Lung microvascular endothelial cell (primary cell): Measurements from ENCODE around the gene RAB40C. TPM values are rescaled to one million over a fixed set of nuclear protein-coding genes. Genes with fewer than 3 reads are reported as not detected.

ENCODE experiments used
- DNase-seq, 2 donors: peaks; one replicate each; pipeline versions ENCODE4 v3.0.0 to v3.0.0-alpha.2; 2010; ENCODE audit warnings: low read depth in 2 of 2
- total RNA-seq: library from RNA; depleted of rRNA; stranded (reverse); fragments of >200 nt; gene quantifications from 2 replicates; pipeline ENCODE4 v1.2.1, GENCODE V29; 2014

The RAB40C gene
- total RNA-seq, 1 donor from 2014 or later: 10.9 TPM

GRCh38 chr16:574021-574760 is 15.7 kb upstream of the RAB40C start:
- no peak for DNase-seq

- no peak for DNase-seq
Observed at GRCh38 chr16:575354-576196, 14.3 kb upstream of the RAB40C start.

- DNase-seq: peak in 1 of 2 donors; percentile 33
Observed at GRCh38 chr16:576197-576822, 13.6 kb upstream of the RAB40C start.

GRCh38 chr16:576823-577201 is 13.1 kb upstream of the RAB40C start:
- peak in 1 of 2 donors; percentile 27 for DNase-seq

- DNase-seq: no peak
Observed at GRCh38 chr16:577796-578195, 12.1 kb upstream of the RAB40C start.

GRCh38 chr16:578232-578869 is 11.5 kb upstream of the RAB40C start:
- DNase-seq: no peak

- peak; percentile 84 to 85 for DNase-seq
Observed at GRCh38 chr16:578870-579405, 10.9 kb upstream of the RAB40C start.

- no peak for DNase-seq
Observed at GRCh38 chr16:580141-580945, 9.5 kb upstream of the RAB40C start.

- no peak for DNase-seq
Observed at GRCh38 chr16:580946-581498, 8.8 kb upstream of the RAB40C start.

- DNase-seq: no peak
Observed at GRCh38 chr16:582218-582613, 7.7 kb upstream of the RAB40C start.

- no peak for DNase-seq
Observed at GRCh38 chr16:582614-583331, 7.1 kb upstream of the RAB40C start.

- no peak for DNase-seq
Observed at GRCh38 chr16:583470-583814, 6.4 kb upstream of the RAB40C start.

- no peak for DNase-seq
Observed at GRCh38 chr16:583815-584591, 5.9 kb upstream of the RAB40C start.

- DNase-seq: peak in 1 of 2 donors; percentile 21
Observed at GRCh38 chr16:585351-585750, 4.5 kb upstream of the RAB40C start.

GRCh38 chr16:586047-586644 is 3.7 kb upstream of the RAB40C start:
- DNase-seq: no peak

- DNase-seq: peak in 1 of 2 donors; percentile 26
Observed at GRCh38 chr16:586645-587590, 2.9 kb upstream of the RAB40C start.

GRCh38 chr16:588639-588888 is 1.3 kb upstream of the RAB40C start:
- peak; percentile 75 to 77 for DNase-seq
